ENCODE measurements around the gene RHBDD3.
A peak's percentile ranks its signal among the peaks of the same experiment; 100 is the strongest.

- TF ChIP-seq POLR2A (IDR thresholded peaks at IDR 0.05; ENCODE audit: low read depth, low read length) (peak; percentile 85), TAF1 (IDR thresholded peaks at IDR 0.05; ENCODE audit: borderline replicate concordance, low read depth, low read length) (no peak)
These were observed 33.2 kb upstream of the RHBDD3 start for GRCh38 chr22:29300807-29301601.
